GM12878 (cell line): ENCODE results near the gene SH2B3. TPM values are rescaled to one million over a fixed set of nuclear protein-coding genes. Genes with fewer than 3 reads are reported as not detected.

Experiments used
- ATAC-seq: fragments of 200-7000 bp; cut with Tn5 transposase; 3 replicates; pipeline ENCODE4 v1.9.1; 2020; ENCODE audit warnings: mild to moderate bottlenecking, moderate library complexity
- BruUV-seq: library from RNA; stranded (reverse); fragments of 400-500 nt; replicated peaks from 2 replicates; lab custom pipeline; 2021; lab: Mats Ljungman, UMichigan
- CTCF ChIA-PET: fragments of 300-600 bp; sonication (Branson Sonifier 250); formaldehyde crosslinking; extraction: SDS; loops from one replicate; lab custom pipeline; 2021; ENCODE audit warnings: inconsistent platforms; lab: Yijun Ruan, JAX
- POLR2A ChIA-PET: fragments of 350-600 bp; formaldehyde crosslinking; extraction: SDS; loops from one replicate; lab custom pipeline; 2021; ENCODE audit warnings: inconsistent platforms; lab: Charles Lee
- RAD21 ChIA-PET: fragments of 300-600 bp; sonication (Branson Sonifier 250); formaldehyde crosslinking; loops from one replicate; lab custom pipeline; 2023; ENCODE audit warnings: antibody characterized with exemption; ENCODE audit not compliant: unreplicated experiment; lab: Charles Lee
- SMC1A ChIA-PET: fragments of 300-600 bp; sonication (Branson Sonifier 250); formaldehyde crosslinking; loops from one replicate; lab custom pipeline; 2023; ENCODE audit not compliant: unreplicated experiment, uncharacterized antibody; lab: Charles Lee
- DNase-seq: peaks from one replicate; pipeline ENCODE4 v3.0.0-alpha.2; 2011; ENCODE audit warnings: low read depth, low spot score
- FAIRE-seq: peaks from 3 replicates; lab custom pipeline; 2011; peaks lifted over from hg19 to GRCh38; lab: Jason Lieb, UNC
- H2AFZ ChIP-seq: 2 replicates; pipeline ENCODE4 v1.6.0; 2011; ENCODE audit warnings: low read depth, low read length, control low read depth; ENCODE audit not compliant: control insufficient read depth
- H3K27ac ChIP-seq: 2 replicates; pipeline ENCODE4 v1.5.1; 2011; ENCODE audit warnings: control low read depth; ENCODE audit not compliant: control insufficient read depth, insufficient read depth
- H3K27me3 ChIP-seq, 2 experiments: replicated peaks in 1 of 2; 2 replicates each; pipeline versions ENCODE4 v1.6.0 to v1.6.1; 2011; ENCODE audit warnings: low read length in 1 of 2; ENCODE audit not compliant: control insufficient read depth in 2 of 2, insufficient read depth in 2 of 2
- H3K36me3 ChIP-seq, 2 experiments: 2 replicates each; pipeline ENCODE4 v1.5.1; 2011; ENCODE audit warnings: low read length in 1 of 2; ENCODE audit not compliant: control insufficient read depth in 2 of 2, insufficient read depth in 2 of 2
- H3K4me1 ChIP-seq: 2 replicates; pipeline ENCODE4 v1.6.1; 2011; ENCODE audit warnings: mild to moderate bottlenecking, low read length, moderate library complexity, mixed read lengths; ENCODE audit not compliant: control insufficient read depth, insufficient read depth
- H3K4me2 ChIP-seq: 2 replicates; pipeline ENCODE4 v1.6.0; 2011; ENCODE audit warnings: control low read depth; ENCODE audit not compliant: control insufficient read depth, insufficient read depth
- H3K4me3 ChIP-seq: fragments of 200-600 bp; sonication (generic); 2 replicates; pipeline ENCODE4 v1.5.1; 2016
- H3K79me2 ChIP-seq: 2 replicates; pipeline ENCODE4 v1.6.0; 2011; ENCODE audit warnings: low read length; ENCODE audit not compliant: control insufficient read depth, insufficient read depth
- H3K9ac ChIP-seq: 2 replicates; pipeline ENCODE4 v1.8.0; 2011; ENCODE audit warnings: low read length, control low read depth, mixed read lengths; ENCODE audit not compliant: control insufficient read depth, insufficient read depth
- H3K9me3 ChIP-seq: replicated peaks from 3 replicates; pipeline ENCODE4 v1.5.1; 2011; ENCODE audit warnings: mild to moderate bottlenecking, low read length; ENCODE audit not compliant: control insufficient read depth, insufficient read depth
- H4K20me1 ChIP-seq: 2 replicates; pipeline ENCODE4 v1.6.0; 2011; ENCODE audit not compliant: control insufficient read depth, insufficient read depth
- BACH1 ChIP-seq: fragments of 450-650 bp; IDR thresholded peaks from 2 replicates; pipeline ENCODE4 v1.6.1; 2017; ENCODE audit warnings: mild to moderate bottlenecking, borderline replicate concordance
- CREM ChIP-seq: IDR thresholded peaks from 2 replicates; pipeline ENCODE4 v1.6.1; 2014; ENCODE audit warnings: antibody characterized with exemption, low read depth
- DPF2 ChIP-seq: fragments of 450-650 bp; IDR thresholded peaks from 2 replicates; pipeline ENCODE4 v1.6.1; 2017; ENCODE audit warnings: mild to moderate bottlenecking
- ESRRA ChIP-seq: IDR thresholded peaks from 2 replicates; pipeline ENCODE4 v1.6.1; 2012; ENCODE audit warnings: mild to moderate bottlenecking, low read length, improper control_type of control experiment
- HCFC1 ChIP-seq: fragments of 150-350 bp; IDR thresholded peaks from 2 replicates; pipeline ENCODE4 v1.6.1; 2014; ENCODE audit warnings: low read length
- HDAC6 ChIP-seq: fragments of 200-600 bp; sonication (generic); IDR thresholded peaks from one replicate; pipeline ENCODE4 v1.8.0; 2017; ENCODE audit warnings: antibody characterized with exemption; ENCODE audit not compliant: unreplicated experiment
- PAX8 ChIP-seq: fragments of 450-650 bp; IDR thresholded peaks from 2 replicates; pipeline ENCODE4 v1.6.1; 2017; ENCODE audit warnings: mild to moderate bottlenecking, moderate library complexity
- POLR2AphosphoS5 ChIP-seq: IDR thresholded peaks from 2 replicates; pipeline ENCODE4 v1.6.1; 2011; ENCODE audit warnings: mild to moderate bottlenecking, low read length, inconsistent platforms
- RAD21 ChIP-seq: IDR thresholded peaks from 2 replicates; pipeline ENCODE4 v1.6.1; 2011; ENCODE audit warnings: mild to moderate bottlenecking, low read depth, low read length, moderate library complexity; ENCODE audit not compliant: insufficient read depth
- SREBF2 ChIP-seq: IDR thresholded peaks from 2 replicates; pipeline ENCODE4 v1.6.1; 2012; ENCODE audit warnings: mild to moderate bottlenecking, low read length
- ZNF207 ChIP-seq: fragments of 450-650 bp; IDR thresholded peaks from 2 replicates; pipeline ENCODE4 v1.6.1; 2014; ENCODE audit warnings: antibody characterized with exemption, mild to moderate bottlenecking, borderline replicate concordance
- ZNF274 ChIP-seq: IDR thresholded peaks from one replicate; pipeline ENCODE4 v1.8.0; 2011; ENCODE audit not compliant: insufficient read length, insufficient read depth
- whole genome bisulfite sequencing: methylation state at CpG from one replicate; pipeline ENCODE4 v1.1.6; 2016; ENCODE audit warnings: low lambda C conversion rate; ENCODE audit not compliant: insufficient replicate concordance, insufficient coverage; ENCODE audit errors: missing lambda C conversion rate; 5-methylcytosine and 5-hydroxymethylcytosine counted together
- in situ Hi-C: fragments of 300-500 bp; cut with MboI; formaldehyde crosslinking; loops from 9 replicates; pipeline ENCODE4 v1.14.3; 2018; ENCODE audit warnings: mixed read lengths
- intact Hi-C: fragments of 100-400 bp; cut with micrococcal nuclease; formaldehyde crosslinking; loops from one replicate; pipeline ENCODE4 v1.14.2; 2022; ENCODE audit not compliant: unreplicated experiment
- polyA plus RNA-seq, 11 experiments: library from polyadenylated mRNA; depleted of rRNA in 4 of 11; unstranded in 6 of 11; stranded (reverse) in 5 of 11; fragments of >200 nt; fragmentation: Nextera tagmentation in 4 of 11; fragmentation: Illumina TruSeq in 1 of 11; extraction: Ambion mirVana in 4 of 11; extraction: Trizol in 1 of 11; gene quantifications; 1 replicate in 1 of 11; 2 replicates in 10 of 11; pipeline versions ENCODE4 v1.2.1 to v1.2.3, GENCODE V29; 2011 to 2016; ENCODE audit warnings: inconsistent platforms in 2 of 11, missing spikeins in 2 of 11, low read depth in 1 of 11
- total RNA-seq, 4 experiments: library from RNA; depleted of rRNA in 3 of 4; stranded (reverse); fragments of >200 nt in 3 of 4; fragmentation: Illumina TruSeq in 1 of 4; extraction: Trizol in 1 of 4; gene quantifications; 2 replicates each; pipeline versions ENCODE4 v1.2.1 to v1.2.3, GENCODE V29; 2013 to 2021
- TF ChIP-seq, protein P1 (sequence below): fragments of 450-650 bp; conservative IDR thresholded peaks from 2 replicates; pipeline ENCODE4 v1.6.1; 2017; ENCODE audit warnings: mild to moderate bottlenecking, moderate library complexity

Gene SH2B3
- total and polyA plus RNA-seq, 10 of the 15 experiments (the other 5 are each of a cell fraction or from before 2014, with no cell fraction given) = 5.8 to 46.4 (median 23.3) TPM

DNA sequence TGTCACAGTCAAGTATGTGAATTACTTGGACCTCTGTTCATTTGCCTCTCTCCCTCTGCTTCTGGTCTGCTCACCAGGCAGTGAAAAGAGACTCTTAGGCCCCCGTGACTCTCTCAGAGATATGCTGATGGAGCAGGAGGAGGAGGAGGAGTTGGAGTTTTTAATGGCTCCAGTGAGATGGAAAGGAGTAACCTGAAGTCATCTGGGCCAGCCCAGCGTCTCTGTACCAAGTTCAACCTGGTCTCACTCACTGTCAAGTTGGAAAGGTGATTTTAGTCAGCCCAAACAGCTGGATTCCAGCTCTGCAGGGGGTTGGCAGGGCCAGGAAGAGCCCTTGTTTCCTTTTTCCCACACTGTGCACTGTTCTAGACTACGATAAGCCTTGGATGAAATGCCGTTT is 48.6 kb downstream of the SH2B3 start (continued):
- TF ChIP-seq POLR2AphosphoS5 (no peak), PAX8 (no peak), RAD21 (no peak), HCFC1 (no peak), ZNF207 (no peak)
- TF ChIP-seq, protein P1, sequence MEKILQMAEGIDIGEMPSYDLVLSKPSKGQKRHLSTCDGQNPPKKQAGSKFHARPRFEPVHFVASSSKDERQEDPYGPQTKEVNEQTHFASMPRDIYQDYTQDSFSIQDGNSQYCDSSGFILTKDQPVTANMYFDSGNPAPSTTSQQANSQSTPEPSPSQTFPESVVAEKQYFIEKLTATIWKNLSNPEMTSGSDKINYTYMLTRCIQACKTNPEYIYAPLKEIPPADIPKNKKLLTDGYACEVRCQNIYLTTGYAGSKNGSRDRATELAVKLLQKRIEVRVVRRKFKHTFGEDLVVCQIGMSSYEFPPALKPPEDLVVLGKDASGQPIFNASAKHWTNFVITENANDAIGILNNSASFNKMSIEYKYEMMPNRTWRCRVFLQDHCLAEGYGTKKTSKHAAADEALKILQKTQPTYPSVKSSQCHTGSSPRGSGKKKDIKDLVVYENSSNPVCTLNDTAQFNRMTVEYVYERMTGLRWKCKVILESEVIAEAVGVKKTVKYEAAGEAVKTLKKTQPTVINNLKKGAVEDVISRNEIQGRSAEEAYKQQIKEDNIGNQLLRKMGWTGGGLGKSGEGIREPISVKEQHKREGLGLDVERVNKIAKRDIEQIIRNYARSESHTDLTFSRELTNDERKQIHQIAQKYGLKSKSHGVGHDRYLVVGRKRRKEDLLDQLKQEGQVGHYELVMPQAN = no peak

DNA sequence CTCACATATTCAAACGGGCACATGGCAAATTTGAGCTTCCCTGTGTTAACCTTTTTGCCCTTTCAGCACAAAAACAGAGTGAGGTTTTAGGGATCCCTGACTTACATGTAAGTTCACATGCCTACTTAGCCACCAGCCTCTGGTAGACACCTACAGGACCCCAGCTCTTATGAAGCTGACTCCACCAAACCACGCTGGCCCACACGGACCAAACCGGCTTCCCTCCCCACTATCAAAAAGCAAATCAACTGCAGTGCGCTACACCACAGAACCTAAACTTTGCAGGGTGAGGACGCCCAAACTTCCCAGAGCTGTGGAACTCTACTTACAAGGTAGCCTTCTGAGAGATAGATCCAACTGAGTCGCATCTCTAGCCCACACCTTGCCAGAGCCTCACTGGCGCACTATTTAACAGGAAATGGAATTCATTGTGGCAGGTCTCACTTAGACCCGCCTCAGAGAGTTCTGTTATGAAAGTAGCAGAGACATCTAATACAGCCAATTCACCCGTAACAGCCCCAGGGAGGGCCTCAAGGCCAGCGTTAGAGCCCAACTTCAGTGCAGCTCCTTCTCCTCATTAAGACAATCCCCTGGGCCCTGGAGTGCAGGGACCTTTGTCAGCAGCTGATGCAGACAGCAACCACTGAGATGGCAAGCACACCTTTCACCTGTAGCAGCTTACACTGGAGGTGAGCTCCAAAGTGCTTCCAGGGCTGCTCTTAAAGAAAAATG is 49.2 kb downstream of the SH2B3 start:
- no peaks in the 10 kb centered on the region; the same call in 1 of the 2 replicates for H4K20me1 ChIP-seq
- peaks cover 18 to 21% of the 10 kb centered on the region in 2 experiments for H3K36me3 ChIP-seq
- FAIRE-seq (no peak), ATAC-seq (no peak), DNase-seq (no peak)
- WGBS = 73% methylated on average over 11 of the region's 11 CpGs
- H3K9me3 ChIP-seq = no peaks in the 10 kb centered on the region
- ChIA-PET RAD21 (interaction anchor here (22.6 kb wide), 1 partner anchor 51 kb away, joined by 804 read pairs; the partner anchor contains the start of gene SH2B3), SMC1A (interaction anchor here (16.8 kb wide), 1 partner anchor 52 kb away, joined by 605 read pairs; the partner anchor contains the start of gene SH2B3), CTCF (interaction anchor here (0.6 to 27.3 kb wide), 4 partner anchors 20 to 72 kb away, joined by 3 to 1117 read pairs (median 6); partner anchors contain the start of gene SH2B3), POLR2A (interaction anchor here (0.6 kb wide), 2 partner anchors 24 to 27 kb away, joined by 7 to 9 read pairs; no protein-coding TSS in a partner anchor)
- H3K4me2 ChIP-seq = no peak overlapping the region
- intact Hi-C loops (no loop called here), in situ Hi-C loops (no loop called here)
- H3K27me3 ChIP-seq = no peaks in the 10 kb centered on the region
- H3K9ac ChIP-seq = no peak overlapping the region
- H2AFZ ChIP-seq = no peak overlapping the region
- H3K27ac ChIP-seq = no peak overlapping the region
- BruUV-seq = no TSS peak
- TF ChIP-seq CREM (no peak), BACH1 (no peak), DPF2 (no peak), ZNF274 (no peak), ESRRA (no peak), SREBF2 (no peak), HDAC6 (no peak)
- H3K79me2 ChIP-seq = no peaks in the 10 kb centered on the region
- H3K4me1 ChIP-seq = peaks cover 12% of the 10 kb centered on the region
- H3K4me3 ChIP-seq = no peak overlapping the region
